ENCODE data around the gene CBX4. TPM values are rescaled to one million over a fixed set of nuclear protein-coding genes. Genes with fewer than 3 reads are reported as not detected.

Gene CBX4
- polyA plus RNA-seq, 1 donor = 10.0 TPM

GRCh38 chr17:79811868-79812352 lies 27.3 kb downstream of the CBX4 start:
- no peak for DNase-seq (ENCODE audit: low read depth)

- DNase-seq (ENCODE audit: low read depth) = no peak
These were observed 28.0 kb downstream of the CBX4 start for GRCh38 chr17:79811011-79811867.

- no peak for DNase-seq (ENCODE audit: low read depth)
These were observed 28.9 kb downstream of the CBX4 start for GRCh38 chr17:79810130-79811010.

GRCh38 chr17:79809530-79810129 lies 29.6 kb downstream of the CBX4 start:
- DNase-seq (ENCODE audit: low read depth) = no peak

- DNase-seq (ENCODE audit: low read depth) = no peak
These were observed 30.3 kb downstream of the CBX4 start for GRCh38 chr17:79808763-79809529.

- no peak for DNase-seq (ENCODE audit: low read depth)
These were observed 32.1 kb downstream of the CBX4 start for GRCh38 chr17:79806863-79807720.

GRCh38 chr17:79806446-79806760 lies 32.8 kb downstream of the CBX4 start:
- no peak for DNase-seq (ENCODE audit: low read depth)

- DNase-seq (ENCODE audit: low read depth) = no peak
These were observed 34.2 kb downstream of the CBX4 start for GRCh38 chr17:79804856-79805696.

- no peak for DNase-seq (ENCODE audit: low read depth)
These were observed 35.0 kb downstream of the CBX4 start for GRCh38 chr17:79803997-79804855.

GRCh38 chr17:79803421-79803996 lies 35.7 kb downstream of the CBX4 start:
- DNase-seq (ENCODE audit: low read depth) = no peak

- no peak for DNase-seq (ENCODE audit: low read depth)
These were observed 36.4 kb downstream of the CBX4 start for GRCh38 chr17:79802736-79803420.

GRCh38 chr17:79802039-79802735 lies 37.1 kb downstream of the CBX4 start:
- DNase-seq (ENCODE audit: low read depth) = no peak

GRCh38 chr17:79801156-79802038 lies 37.8 kb downstream of the CBX4 start:
- DNase-seq (ENCODE audit: low read depth) = no peak

- no peak for DNase-seq (ENCODE audit: low read depth)
These were observed 38.7 kb downstream of the CBX4 start for GRCh38 chr17:79800325-79801155.
